Trophoblast cell (in vitro differentiated cells and primary cell): ENCODE data around the gene DCC.

ENCODE experiments used
- DNase-seq, 2 donors: peaks; one replicate each; pipeline ENCODE4 v3.0.0-alpha.2; 2016
- H2AFZ ChIP-seq: 2 replicates; pipeline ENCODE4 v1.6.1; 2013; ENCODE audit warnings: low read length, moderate library complexity, mild to moderate bottlenecking; ENCODE audit not compliant: insufficient read depth, poor library complexity
- H2AK5ac ChIP-seq: 2 replicates; pipeline ENCODE4 v1.6.1; 2013; ENCODE audit warnings: mild to moderate bottlenecking, low read length
- H2BK120ac ChIP-seq: 2 replicates; pipeline ENCODE4 v1.6.1; 2013; ENCODE audit warnings: low read length, mild to moderate bottlenecking, moderate library complexity; ENCODE audit not compliant: insufficient read depth, poor library complexity
- H2BK12ac ChIP-seq: 2 replicates; pipeline ENCODE4 v1.6.1; 2013; ENCODE audit warnings: mild to moderate bottlenecking, low read length, moderate library complexity
- H2BK5ac ChIP-seq: 2 replicates; pipeline ENCODE4 v1.6.1; 2013; ENCODE audit warnings: low read length, low read depth, moderate library complexity, mild to moderate bottlenecking; ENCODE audit not compliant: poor library complexity
- H3K14ac ChIP-seq: 2 replicates; pipeline ENCODE4 v1.6.1; 2013; ENCODE audit warnings: mild to moderate bottlenecking, low read length
- H3K18ac ChIP-seq: 2 replicates; pipeline ENCODE4 v1.6.1; 2013; ENCODE audit warnings: mild to moderate bottlenecking, low read length
- H3K23ac ChIP-seq: 2 replicates; pipeline ENCODE4 v1.6.1; 2013; ENCODE audit warnings: low read length
- H3K27ac ChIP-seq: 2 replicates; pipeline ENCODE4 v1.5.1; 2013; ENCODE audit warnings: low read depth, mild to moderate bottlenecking, inconsistent platforms, low read length, moderate library complexity
- H3K27me3 ChIP-seq: 2 replicates; pipeline ENCODE4 v1.6.1; 2013; ENCODE audit warnings: inconsistent platforms, mild to moderate bottlenecking, low read length, moderate library complexity; ENCODE audit not compliant: insufficient read depth
- H3K36me3 ChIP-seq, 2 experiments: 1 replicate in 1 of 2; 2 replicates in 1 of 2; pipeline ENCODE4 v1.6.1; 2013; ENCODE audit warnings: low read length in 2 of 2, mild to moderate bottlenecking in 2 of 2, moderate library complexity in 1 of 2; ENCODE audit not compliant: insufficient read depth in 2 of 2, control insufficient read depth in 1 of 2
- H3K4ac ChIP-seq: 2 replicates; pipeline ENCODE4 v1.6.1; 2013; ENCODE audit warnings: low read depth, mild to moderate bottlenecking, low read length, moderate library complexity
- H3K4me1 ChIP-seq, 2 experiments: 1 replicate in 1 of 2; 2 replicates in 1 of 2; pipeline ENCODE4 v1.6.1; 2013; ENCODE audit warnings: low read length in 2 of 2, mild to moderate bottlenecking in 2 of 2, moderate library complexity in 1 of 2; ENCODE audit not compliant: insufficient read depth in 2 of 2, control insufficient read depth in 1 of 2
- H3K4me2 ChIP-seq: 2 replicates; pipeline ENCODE4 v1.6.1; 2013; ENCODE audit warnings: inconsistent platforms, mild to moderate bottlenecking, low read length, moderate library complexity
- H3K4me3 ChIP-seq: 2 replicates; pipeline ENCODE4 v1.5.1; 2013; ENCODE audit warnings: mild to moderate bottlenecking, low read depth, low read length, inconsistent platforms
- H3K79me1 ChIP-seq: one replicate; pipeline ENCODE4 v1.6.1; 2013; ENCODE audit warnings: low read length
- H3K79me2 ChIP-seq: 2 replicates; pipeline ENCODE4 v1.6.1; 2013; ENCODE audit warnings: low read length, mild to moderate bottlenecking; ENCODE audit not compliant: control insufficient read depth, insufficient read depth, poor library complexity
- H3K9ac ChIP-seq: 2 replicates; pipeline ENCODE4 v1.6.1; 2013; ENCODE audit warnings: mild to moderate bottlenecking, low read length
- H3K9me3 ChIP-seq: 2 replicates; pipeline ENCODE4 v1.6.1; 2013; ENCODE audit warnings: low read depth, mild to moderate bottlenecking, control low read depth, inconsistent platforms, low read length; ENCODE audit not compliant: insufficient read depth
- H4K12ac ChIP-seq: 2 replicates; pipeline ENCODE4 v1.6.1; 2013; ENCODE audit warnings: low read depth, mild to moderate bottlenecking, low read length, moderate library complexity
- H4K8ac ChIP-seq: 2 replicates; pipeline ENCODE4 v1.6.1; 2013; ENCODE audit warnings: low read depth, mild to moderate bottlenecking, low read length, moderate library complexity
- H4K91ac ChIP-seq: one replicate; pipeline ENCODE4 v1.6.1; 2013; ENCODE audit warnings: low read depth, mild to moderate bottlenecking, low read length, moderate library complexity
- WGBS: extraction: QIAGEN DNeasy Blood & Tissue Kit; methylation state at CpG from one replicate; pipeline ENCODE4 v1.1.7; 2013; ENCODE audit warnings: missing lambda C conversion rate; ENCODE audit not compliant: insufficient read length, insufficient coverage; ENCODE audit errors: extremely low coverage; 5-methylcytosine and 5-hydroxymethylcytosine counted together

DCC gene

GRCh38 chr18:52427521-52428175, 87.7 kb downstream of the DCC start:
- no peaks in the 10 kb centered on the region for H3K4me1 ChIP-seq
- no peaks in the 10 kb centered on the region for H3K36me3 ChIP-seq
- no peak overlapping the region for H3K4ac ChIP-seq
- H3K79me2 ChIP-seq, result no peaks in the 10 kb centered on the region
- no peak overlapping the region for H4K8ac ChIP-seq
- no peak overlapping the region for H2BK5ac ChIP-seq
- H4K91ac ChIP-seq, result no peak overlapping the region
- no peak overlapping the region for H3K27ac ChIP-seq
- H3K14ac ChIP-seq, result no peak overlapping the region
- DNase-seq, result no peak
- no peak overlapping the region for H3K18ac ChIP-seq
- no peak overlapping the region for H4K12ac ChIP-seq
- H3K9me3 ChIP-seq, result no peaks in the 10 kb centered on the region
- no peak overlapping the region for H2AK5ac ChIP-seq
- no peak overlapping the region for H2AFZ ChIP-seq
- no peak overlapping the region for H3K9ac ChIP-seq
- H2BK12ac ChIP-seq, result no peak overlapping the region
- no peak overlapping the region for H3K4me2 ChIP-seq
- H3K23ac ChIP-seq, result no peak overlapping the region
- H3K4me3 ChIP-seq, result no peak overlapping the region
- no peak overlapping the region for H2BK120ac ChIP-seq
- H3K27me3 ChIP-seq, result no peaks in the 10 kb centered on the region
- WGBS, result no CpG with 5 or more reads among the region's 4 CpGs
- no peaks in the 10 kb centered on the region for H3K79me1 ChIP-seq

DNA sequence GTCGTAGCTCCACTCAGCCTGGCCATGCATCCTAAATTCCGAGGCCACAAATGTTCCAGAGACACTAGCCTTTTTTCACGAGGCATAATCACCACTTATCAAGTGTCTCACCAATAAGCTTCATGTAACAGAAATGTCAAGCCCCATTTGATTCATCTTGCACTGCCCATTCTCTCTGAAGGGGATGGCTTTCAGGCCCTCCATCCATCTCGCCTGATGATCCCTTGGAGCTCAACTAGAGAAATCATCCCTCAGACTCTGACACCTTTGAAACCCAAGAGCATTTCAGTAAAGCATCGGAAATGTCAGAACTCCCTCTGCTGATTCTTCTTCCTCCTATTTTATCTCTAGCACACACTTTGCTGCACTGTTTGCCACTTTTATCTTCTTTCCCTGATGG, 91.7 kb downstream of the DCC start:
- no peaks in the 10 kb centered on the region for H3K79me1 ChIP-seq
- no peak overlapping the region for H2BK120ac ChIP-seq
- H3K14ac ChIP-seq, result no peak overlapping the region
- H3K9ac ChIP-seq, result no peak overlapping the region
- H3K4me2 ChIP-seq, result no peak overlapping the region
- H4K91ac ChIP-seq, result no peak overlapping the region
- no peak overlapping the region for H2BK5ac ChIP-seq
- H3K9me3 ChIP-seq, result no peaks in the 10 kb centered on the region
- no peak overlapping the region for H3K23ac ChIP-seq
- H4K8ac ChIP-seq, result no peak overlapping the region
- H3K4ac ChIP-seq, result no peak overlapping the region
- no peak overlapping the region for H2AK5ac ChIP-seq
- H4K12ac ChIP-seq, result no peak overlapping the region
- H2BK12ac ChIP-seq, result no peak overlapping the region
- no peak for DNase-seq
- no peak overlapping the region for H2AFZ ChIP-seq
- no peaks in the 10 kb centered on the region for H3K79me2 ChIP-seq
- no peak overlapping the region for H3K4me3 ChIP-seq
- no peak overlapping the region for H3K27ac ChIP-seq
- no peaks in the 10 kb centered on the region for H3K36me3 ChIP-seq
- no CpG with 5 or more reads among the region's 5 CpGs for WGBS
- H3K18ac ChIP-seq, result no peak overlapping the region
- no peaks in the 10 kb centered on the region for H3K4me1 ChIP-seq
- H3K27me3 ChIP-seq, result no peaks in the 10 kb centered on the region

GRCh38 chr18:52433797-52434196, 93.8 kb downstream of the DCC start:
- no peaks in the 10 kb centered on the region for H3K79me1 ChIP-seq
- H3K4me2 ChIP-seq, result no peak overlapping the region
- no peaks in the 10 kb centered on the region for H3K9me3 ChIP-seq
- no peak overlapping the region for H2AK5ac ChIP-seq
- H2BK5ac ChIP-seq, result no peak overlapping the region
- no peak overlapping the region for H4K12ac ChIP-seq
- H3K4me3 ChIP-seq, result no peak overlapping the region
- H4K8ac ChIP-seq, result no peak overlapping the region
- H3K4ac ChIP-seq, result no peak overlapping the region
- no peak overlapping the region for H3K14ac ChIP-seq
- H3K27ac ChIP-seq, result no peak overlapping the region
- H2BK120ac ChIP-seq, result no peak overlapping the region
- no peaks in the 10 kb centered on the region for H3K27me3 ChIP-seq
- no peak overlapping the region for H3K9ac ChIP-seq
- no peaks in the 10 kb centered on the region for H3K36me3 ChIP-seq
- H3K79me2 ChIP-seq, result no peaks in the 10 kb centered on the region
- no peak for DNase-seq
- no peak overlapping the region for H2AFZ ChIP-seq
- no peak overlapping the region for H4K91ac ChIP-seq
- H2BK12ac ChIP-seq, result no peak overlapping the region
- H3K23ac ChIP-seq, result no peak overlapping the region
- H3K4me1 ChIP-seq, result no peaks in the 10 kb centered on the region
- no peak overlapping the region for H3K18ac ChIP-seq

DNA sequence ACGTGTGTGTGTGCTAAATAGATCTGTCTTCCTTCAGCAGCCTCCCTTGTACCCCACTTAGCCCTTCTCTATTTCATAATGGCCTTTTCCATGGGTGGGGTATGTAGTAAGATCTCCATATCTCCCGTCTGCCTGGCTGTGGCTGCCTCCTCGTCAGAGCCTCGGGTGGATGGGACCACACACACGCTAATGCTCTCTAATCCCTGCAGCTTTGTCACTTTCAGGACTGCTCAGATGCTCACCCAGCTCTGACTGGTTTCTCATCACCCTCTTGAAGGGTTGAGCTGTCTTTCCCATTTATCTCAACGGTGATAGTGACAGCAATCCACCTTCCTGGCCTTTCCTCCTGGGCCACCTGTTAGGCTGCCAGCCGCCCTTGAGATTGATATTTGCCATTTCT, 95.3 kb downstream of the DCC start:
- no peak overlapping the region for H2AFZ ChIP-seq
- H3K14ac ChIP-seq, result no peak overlapping the region
- H3K36me3 ChIP-seq, result no peaks in the 10 kb centered on the region
- H3K79me2 ChIP-seq, result no peaks in the 10 kb centered on the region
- H3K4me1 ChIP-seq, result no peaks in the 10 kb centered on the region
- no peak overlapping the region for H3K18ac ChIP-seq
- H3K4ac ChIP-seq, result no peak overlapping the region
- H3K4me3 ChIP-seq, result no peak overlapping the region
- DNase-seq, result no peak
- H3K9me3 ChIP-seq, result no peaks in the 10 kb centered on the region
- H4K12ac ChIP-seq, result no peak overlapping the region
- no peak overlapping the region for H2BK120ac ChIP-seq
- no peak overlapping the region for H2AK5ac ChIP-seq
- H4K91ac ChIP-seq, result no peak overlapping the region
- H3K27me3 ChIP-seq, result no peaks in the 10 kb centered on the region
- no peak overlapping the region for H3K23ac ChIP-seq
- H2BK5ac ChIP-seq, result no peak overlapping the region
- no CpG with 5 or more reads among the region's 7 CpGs for WGBS
- no peak overlapping the region for H2BK12ac ChIP-seq
- H3K4me2 ChIP-seq, result no peak overlapping the region
- H3K27ac ChIP-seq, result no peak overlapping the region
- no peak overlapping the region for H3K9ac ChIP-seq
- no peaks in the 10 kb centered on the region for H3K79me1 ChIP-seq
- no peak overlapping the region for H4K8ac ChIP-seq
